K562 (cell line): ENCODE results near the gene RACGAP1. TPM values are rescaled to one million over a fixed set of nuclear protein-coding genes. Genes with fewer than 3 reads are reported as not detected.

ENCODE experiments used
- ARHGAP35 ChIP-seq: fragments of 450-650 bp; IDR thresholded peaks from 2 replicates; pipeline ENCODE4 v1.6.1; 2018; ENCODE audit not compliant: partially characterized antibody
- CBX5 ChIP-seq: IDR thresholded peaks from 2 replicates; pipeline ENCODE4 v1.6.1; 2014; ENCODE audit warnings: low read depth, borderline replicate concordance
- HDAC6 ChIP-seq: IDR thresholded peaks from 2 replicates; pipeline ENCODE4 v1.6.1; 2012; ENCODE audit warnings: low read depth, mild to moderate bottlenecking, control low read depth, inconsistent platforms, low read length, moderate library complexity
- KDM2B ChIP-seq: fragments of 250-450 bp; sonication (Bioruptor Pico); IDR thresholded peaks from 2 replicates; pipeline ENCODE4 v1.8.0; 2021; ENCODE audit warnings: mild to moderate bottlenecking, moderate library complexity
- NCOR1 ChIP-seq: fragments of 450-650 bp; IDR thresholded peaks from 2 replicates; pipeline ENCODE4 v1.6.1; 2016; ENCODE audit warnings: mild to moderate bottlenecking, moderate library complexity
- NFRKB ChIP-seq: fragments of 450-650 bp; IDR thresholded peaks from 2 replicates; pipeline ENCODE4 v1.6.1; 2016; ENCODE audit warnings: low read depth
- PML ChIP-seq: IDR thresholded peaks from 2 replicates; pipeline ENCODE4 v1.6.1; 2012; ENCODE audit warnings: low read length, inconsistent platforms
- SAFB ChIP-seq: fragments of 200-400 bp; formaldehyde crosslinking; IDR thresholded peaks from 2 replicates; pipeline ENCODE4 v1.6.1; 2017; ENCODE audit warnings: low read depth, low read length, borderline replicate concordance
- SMARCC2 ChIP-seq: fragments of 450-650 bp; IDR thresholded peaks from 2 replicates; pipeline ENCODE4 v1.6.1; 2017; ENCODE audit warnings: antibody characterized with exemption, moderate library complexity, mild to moderate bottlenecking, low read depth
- TRIM25 ChIP-seq: fragments of 450-650 bp; IDR thresholded peaks from 2 replicates; pipeline ENCODE4 v1.7.0; 2016; ENCODE audit warnings: borderline replicate concordance
- ZNF239 ChIP-seq: fragments of 250-450 bp; sonication (Bioruptor Pico); IDR thresholded peaks from 2 replicates; pipeline ENCODE4 v1.4.0; 2020; ENCODE audit warnings: mild to moderate bottlenecking
- ZNF830 ChIP-seq: fragments of 250-450 bp; sonication (Bioruptor Pico); IDR thresholded peaks from 2 replicates; pipeline ENCODE4 v1.5.0; 2021; ENCODE audit warnings: mild to moderate bottlenecking
- polyA plus RNA-seq, 8 experiments: library from polyadenylated mRNA; depleted of rRNA in 4 of 8; stranded (reverse) in 5 of 8; unstranded in 3 of 8; fragments of >200 nt; fragmentation: Nextera tagmentation in 2 of 8; fragmentation: Illumina TruSeq in 1 of 8; extraction: Ambion mirVana in 2 of 8; extraction: Trizol in 1 of 8; gene quantifications; 2 replicates each; pipeline versions ENCODE4 v1.2.1 to v1.2.3, GENCODE V29; 2011 to 2014; ENCODE audit warnings: inconsistent platforms in 1 of 8, missing spikeins in 1 of 8
- total RNA-seq, 7 experiments: library from RNA; depleted of rRNA in 6 of 7; stranded (reverse); fragments of >200 nt in 6 of 7; fragmentation: Illumina TruSeq in 2 of 7; extraction: Trizol in 2 of 7; gene quantifications; 2 replicates each; pipeline versions ENCODE4 v1.2.1 to v1.2.3, GENCODE V29; 2011 to 2021; ENCODE audit warnings: low replicate concordance in 1 of 7
- TF ChIP-seq, protein P1 (sequence below): fragments of 250-450 bp; sonication (Bioruptor Pico); IDR thresholded peaks from 2 replicates; pipeline ENCODE4 v1.4.0; 2020

RACGAP1 gene
- total and polyA plus RNA-seq, 9 of the 15 experiments (the other 6 are each of a cell fraction or from before 2014, with no cell fraction given): 56.4 to 92.9 (median 71.8) TPM

GRCh38 chr12:49942921-49943624 lies 82.2 kb downstream of the RACGAP1 start (continued):
- no peak for TF ChIP-seq SMARCC2
- no peak for TF ChIP-seq ZNF239 (CRISPR knock-in tag)
- no peak for TF ChIP-seq PML
- no peak for TF ChIP-seq NFRKB
- TF ChIP-seq KDM2B (CRISPR knock-in tag): no peak
- TF ChIP-seq ZNF830 (CRISPR knock-in tag): no peak
- TF ChIP-seq TRIM25: no peak
- no peak for TF ChIP-seq SAFB
- TF ChIP-seq ARHGAP35: no peak
- TF ChIP-seq, protein P1, sequence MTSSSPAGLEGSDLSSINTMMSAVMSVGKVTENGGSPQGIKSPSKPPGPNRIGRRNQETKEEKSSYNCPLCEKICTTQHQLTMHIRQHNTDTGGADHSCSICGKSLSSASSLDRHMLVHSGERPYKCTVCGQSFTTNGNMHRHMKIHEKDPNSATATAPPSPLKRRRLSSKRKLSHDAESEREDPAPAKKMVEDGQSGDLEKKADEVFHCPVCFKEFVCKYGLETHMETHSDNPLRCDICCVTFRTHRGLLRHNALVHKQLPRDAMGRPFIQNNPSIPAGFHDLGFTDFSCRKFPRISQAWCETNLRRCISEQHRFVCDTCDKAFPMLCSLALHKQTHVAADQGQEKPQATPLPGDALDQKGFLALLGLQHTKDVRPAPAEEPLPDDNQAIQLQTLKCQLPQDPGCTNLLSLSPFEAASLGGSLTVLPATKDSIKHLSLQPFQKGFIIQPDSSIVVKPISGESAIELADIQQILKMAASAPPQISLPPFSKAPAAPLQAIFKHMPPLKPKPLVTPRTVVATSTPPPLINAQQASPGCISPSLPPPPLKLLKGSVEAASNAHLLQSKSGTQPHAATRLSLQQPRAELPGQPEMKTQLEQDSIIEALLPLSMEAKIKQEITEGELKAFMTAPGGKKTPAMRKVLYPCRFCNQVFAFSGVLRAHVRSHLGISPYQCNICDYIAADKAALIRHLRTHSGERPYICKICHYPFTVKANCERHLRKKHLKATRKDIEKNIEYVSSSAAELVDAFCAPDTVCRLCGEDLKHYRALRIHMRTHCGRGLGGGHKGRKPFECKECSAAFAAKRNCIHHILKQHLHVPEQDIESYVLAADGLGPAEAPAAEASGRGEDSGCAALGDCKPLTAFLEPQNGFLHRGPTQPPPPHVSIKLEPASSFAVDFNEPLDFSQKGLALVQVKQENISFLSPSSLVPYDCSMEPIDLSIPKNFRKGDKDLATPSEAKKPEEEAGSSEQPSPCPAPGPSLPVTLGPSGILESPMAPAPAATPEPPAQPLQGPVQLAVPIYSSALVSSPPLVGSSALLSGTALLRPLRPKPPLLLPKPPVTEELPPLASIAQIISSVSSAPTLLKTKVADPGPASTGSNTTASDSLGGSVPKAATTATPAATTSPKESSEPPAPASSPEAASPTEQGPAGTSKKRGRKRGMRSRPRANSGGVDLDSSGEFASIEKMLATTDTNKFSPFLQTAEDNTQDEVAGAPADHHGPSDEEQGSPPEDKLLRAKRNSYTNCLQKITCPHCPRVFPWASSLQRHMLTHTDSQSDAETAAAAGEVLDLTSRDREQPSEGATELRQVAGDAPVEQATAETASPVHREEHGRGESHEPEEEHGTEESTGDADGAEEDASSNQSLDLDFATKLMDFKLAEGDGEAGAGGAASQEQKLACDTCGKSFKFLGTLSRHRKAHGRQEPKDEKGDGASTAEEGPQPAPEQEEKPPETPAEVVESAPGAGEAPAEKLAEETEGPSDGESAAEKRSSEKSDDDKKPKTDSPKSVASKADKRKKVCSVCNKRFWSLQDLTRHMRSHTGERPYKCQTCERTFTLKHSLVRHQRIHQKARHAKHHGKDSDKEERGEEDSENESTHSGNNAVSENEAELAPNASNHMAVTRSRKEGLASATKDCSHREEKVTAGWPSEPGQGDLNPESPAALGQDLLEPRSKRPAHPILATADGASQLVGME (CRISPR knock-in tag): no peak
- TF ChIP-seq CBX5: no peak
- no peak for TF ChIP-seq HDAC6
- TF ChIP-seq NCOR1: no peak
